Measurements from ENCODE around the gene TMEM79.

DNA sequence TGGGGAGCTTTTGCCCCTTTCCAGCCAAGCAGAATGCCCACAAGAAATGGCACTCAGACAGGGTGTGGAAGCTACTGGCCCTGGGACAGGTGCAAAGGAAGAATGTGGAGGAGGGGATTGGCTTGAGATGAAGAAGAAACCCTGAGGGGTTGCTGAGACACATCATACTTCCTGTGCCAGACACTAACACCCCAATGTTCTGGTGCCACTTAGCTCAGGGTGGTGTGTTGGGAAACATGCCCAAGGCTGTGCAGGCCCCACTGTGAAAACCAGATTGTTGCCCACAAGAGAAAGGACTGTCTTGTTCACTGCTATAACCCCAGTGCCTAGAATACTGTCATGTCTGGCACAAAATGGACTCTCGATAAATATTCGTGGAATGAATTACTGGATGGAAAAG, 26.4 kb upstream of the TMEM79 start:
- no peak for TF ChIP-seq CTCF (conservative IDR thresholded peaks at IDR 0.05)
- TF ChIP-seq EZH2 (IDR thresholded peaks at IDR 0.05; ENCODE audit: low read depth) = no peak
